ENCODE measurements around the gene PTP4A2.
"Not testable (repeated sequence)": the region's sequence is repeated elsewhere in the genome, so short reads cannot be mapped to it uniquely, and the experiment has no call there.

The PTP4A2 gene

DNA sequence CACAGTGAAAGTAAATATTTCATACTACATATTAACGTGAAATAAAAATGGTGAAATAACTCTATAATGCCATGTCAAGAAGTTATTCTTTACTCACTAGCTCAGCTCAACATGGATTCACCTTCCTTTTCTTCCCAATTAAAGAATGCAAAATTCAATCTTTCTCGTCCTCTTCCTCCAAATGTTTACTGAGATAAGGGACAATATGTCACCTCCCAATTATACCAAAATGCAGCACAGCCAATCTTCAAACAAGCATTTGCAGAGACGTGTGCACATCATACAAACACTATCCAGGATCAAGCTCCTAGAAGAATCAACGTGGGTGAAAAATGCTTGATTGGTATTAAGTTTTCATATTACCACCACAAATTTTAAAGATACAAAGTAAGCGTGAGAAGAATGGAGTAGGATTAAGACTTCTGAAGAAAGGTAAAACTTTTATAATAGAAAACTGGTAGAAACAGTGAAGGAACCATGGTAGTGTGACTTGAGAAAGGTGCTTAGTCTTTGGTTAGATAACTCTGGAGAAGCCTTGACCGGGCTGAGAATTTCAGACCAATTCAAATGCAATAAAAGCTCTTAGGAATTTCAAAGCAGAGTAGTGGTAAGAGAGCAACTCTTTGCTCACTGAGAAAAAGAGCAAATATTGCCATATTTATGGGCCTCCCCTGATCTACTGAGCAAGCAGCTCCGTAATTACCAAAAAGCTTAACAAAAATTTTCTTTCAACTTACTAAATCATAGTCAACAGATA is 7.2 kb downstream of the PTP4A2 start:
- Histone ChIP-seq H3K4me3 (ENCODE audit: low read length) (no peak overlapping the region), H3K4me1 (ENCODE audit: control insufficient read depth, low read depth, low read length) (peaks cover 13% of the 10 kb centered on the region), H2BK15ac (replicated peaks; ENCODE audit: low read depth) (no peak overlapping the region), H3K36me3 (ENCODE audit: control insufficient read depth, insufficient read depth, low read length) (no peaks in the 10 kb centered on the region), H2BK120ac (ENCODE audit: low read depth, low read length) (no peak overlapping the region), H4K5ac (ENCODE audit: low read length) (no peak overlapping the region), H3K79me1 (ENCODE audit: low read length) (peaks cover 3% of the 10 kb centered on the region), H3K18ac (ENCODE audit: low read length) (no peak overlapping the region), H3K27ac (ENCODE audit: low read depth, low read length) (no peak overlapping the region), H3K4me2 (ENCODE audit: low read length) (no peak overlapping the region), H3K79me2 (ENCODE audit: control insufficient read depth, insufficient read depth, low read length) (peaks cover 74% of the 10 kb centered on the region), H3K4ac (ENCODE audit: low read depth, low read length) (no peak overlapping the region), H3K27me3 (ENCODE audit: insufficient read depth, low read length, poor library complexity) (no peaks in the 10 kb centered on the region), H4K8ac (ENCODE audit: low read depth, low read length) (no peak overlapping the region), H3K56ac (ENCODE audit: low read length) (no peak overlapping the region), H3K9ac (ENCODE audit: low read length) (no peak overlapping the region), H2BK5ac (ENCODE audit: low read length) (no peak overlapping the region), H3K23ac (ENCODE audit: low read length) (no peak overlapping the region), H2AK5ac (ENCODE audit: low read length) (no peak overlapping the region)
- peak; percentile 46 for DNase-seq
- WGBS (ENCODE audit: extremely low coverage, insufficient coverage, low lambda C conversion rate): no CpG with 5 or more reads among the region's 7 CpGs

GRCh38 chr1:31927661-31927980 is 10.5 kb downstream of the PTP4A2 start:
- peaks cover 16% of the 10 kb centered on the region for H3K4me1 ChIP-seq (ENCODE audit: control insufficient read depth, low read depth, low read length)
- no peak overlapping the region for H2BK120ac ChIP-seq (ENCODE audit: low read depth, low read length)
- H3K27ac ChIP-seq (ENCODE audit: low read depth, low read length): no peak overlapping the region

GRCh38 chr1:31926853-31927660 is 11.1 kb downstream of the PTP4A2 start:
- H2BK120ac ChIP-seq (ENCODE audit: low read depth, low read length): no peak overlapping the region
- no CpG with 5 or more reads among the region's 8 CpGs for WGBS (ENCODE audit: extremely low coverage, insufficient coverage, low lambda C conversion rate)
- H3K4me1 ChIP-seq (ENCODE audit: control insufficient read depth, low read depth, low read length): peaks cover 13% of the 10 kb centered on the region

More at GRCh38 chr1:31927661-31927980, 10.5 kb downstream of the PTP4A2 start:
- no peak overlapping the region for H3K4me3 ChIP-seq (ENCODE audit: low read length)
- no peak overlapping the region for H2AK5ac ChIP-seq (ENCODE audit: low read length)
- no peak for DNase-seq
- no peak overlapping the region for H3K18ac ChIP-seq (ENCODE audit: low read length)
- H4K5ac ChIP-seq (ENCODE audit: low read length): no peak overlapping the region
- no peak overlapping the region for H4K8ac ChIP-seq (ENCODE audit: low read depth, low read length)
- WGBS (ENCODE audit: extremely low coverage, insufficient coverage, low lambda C conversion rate): no CpG with 5 or more reads among the region's 3 CpGs
- H2BK15ac ChIP-seq (replicated peaks; ENCODE audit: low read depth): no peak overlapping the region
- H3K9ac ChIP-seq (ENCODE audit: low read length): no peak overlapping the region
- H3K4me2 ChIP-seq (ENCODE audit: low read length): no peak overlapping the region
- H3K79me2 ChIP-seq (ENCODE audit: control insufficient read depth, insufficient read depth, low read length): peaks cover 66% of the 10 kb centered on the region
- no peak overlapping the region for H3K23ac ChIP-seq (ENCODE audit: low read length)
- H3K4ac ChIP-seq (ENCODE audit: low read depth, low read length): no peak overlapping the region
- H3K27me3 ChIP-seq (ENCODE audit: insufficient read depth, low read length, poor library complexity): no peaks in the 10 kb centered on the region
- H3K56ac ChIP-seq (ENCODE audit: low read length): no peak overlapping the region
- H3K36me3 ChIP-seq (ENCODE audit: control insufficient read depth, insufficient read depth, low read length): no peaks in the 10 kb centered on the region
- peaks cover 5% of the 10 kb centered on the region for H3K79me1 ChIP-seq (ENCODE audit: low read length)
- no peak overlapping the region for H2BK5ac ChIP-seq (ENCODE audit: low read length)

DNA sequence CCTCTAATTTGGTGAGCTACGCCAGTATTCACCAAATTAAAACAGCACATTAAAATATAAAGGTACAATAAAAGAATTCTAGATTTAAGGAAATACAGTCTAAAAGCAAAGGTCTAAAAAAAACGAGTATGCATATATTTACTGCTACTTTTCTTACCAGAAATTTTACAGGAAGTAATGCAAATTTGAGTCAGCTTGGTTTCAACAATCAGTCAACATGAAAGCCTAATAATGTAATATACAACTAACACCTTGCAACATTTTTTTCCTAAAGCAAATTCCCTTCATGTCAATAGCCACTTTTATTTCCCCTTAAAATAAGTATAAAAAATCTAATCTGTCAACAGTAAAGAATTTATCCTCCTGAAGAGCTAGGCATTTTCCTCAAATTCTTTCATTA is 11.9 kb downstream of the PTP4A2 start:
- Histone ChIP-seq H3K4me2 (ENCODE audit: low read length) (no peak overlapping the region), H3K36me3 (ENCODE audit: control insufficient read depth, insufficient read depth, low read length) (no peaks in the 10 kb centered on the region)

More at GRCh38 chr1:31926853-31927660, 11.1 kb downstream of the PTP4A2 start:
- no peak overlapping the region for H4K8ac ChIP-seq (ENCODE audit: low read depth, low read length)
- no peak overlapping the region for H2AK5ac ChIP-seq (ENCODE audit: low read length)
- H3K36me3 ChIP-seq (ENCODE audit: control insufficient read depth, insufficient read depth, low read length): no peaks in the 10 kb centered on the region
- H3K23ac ChIP-seq (ENCODE audit: low read length): no peak overlapping the region
- peaks cover 5% of the 10 kb centered on the region for H3K79me1 ChIP-seq (ENCODE audit: low read length)
- H3K56ac ChIP-seq (ENCODE audit: low read length): no peak overlapping the region
- peaks cover 67% of the 10 kb centered on the region for H3K79me2 ChIP-seq (ENCODE audit: control insufficient read depth, insufficient read depth, low read length)
- no peaks in the 10 kb centered on the region for H3K27me3 ChIP-seq (ENCODE audit: insufficient read depth, low read length, poor library complexity)
- no peak overlapping the region for H2BK15ac ChIP-seq (replicated peaks; ENCODE audit: low read depth)
- no peak for DNase-seq
- H3K9ac ChIP-seq (ENCODE audit: low read length): no peak overlapping the region
- H3K18ac ChIP-seq (ENCODE audit: low read length): no peak overlapping the region
- no peak overlapping the region for H3K4me3 ChIP-seq (ENCODE audit: low read length)
- no peak overlapping the region for H2BK5ac ChIP-seq (ENCODE audit: low read length)
- no peak overlapping the region for H3K27ac ChIP-seq (ENCODE audit: low read depth, low read length)
- no peak overlapping the region for H3K4ac ChIP-seq (ENCODE audit: low read depth, low read length)
- H3K4me2 ChIP-seq (ENCODE audit: low read length): no peak overlapping the region
- no peak overlapping the region for H4K5ac ChIP-seq (ENCODE audit: low read length)

GRCh38 chr1:31925824-31926223 is 12.3 kb downstream of the PTP4A2 start:
- no CpG with 5 or more reads among the region's 13 CpGs for WGBS (ENCODE audit: extremely low coverage, insufficient coverage, low lambda C conversion rate)
- H4K8ac ChIP-seq (ENCODE audit: low read depth, low read length); H3K9ac ChIP-seq (ENCODE audit: low read length); H2AK5ac ChIP-seq (ENCODE audit: low read length); H3K36me3 ChIP-seq (ENCODE audit: control insufficient read depth, insufficient read depth, low read length); H3K4me3 ChIP-seq (ENCODE audit: low read length); H2BK15ac ChIP-seq (replicated peaks; ENCODE audit: low read depth); DNase-seq; H3K79me1 ChIP-seq (ENCODE audit: low read length); H3K27ac ChIP-seq (ENCODE audit: low read depth, low read length); H2BK120ac ChIP-seq (ENCODE audit: low read depth, low read length); H4K5ac ChIP-seq (ENCODE audit: low read length); H3K27me3 ChIP-seq (ENCODE audit: insufficient read depth, low read length, poor library complexity); H3K4ac ChIP-seq (ENCODE audit: low read depth, low read length); H2BK5ac ChIP-seq (ENCODE audit: low read length); H3K23ac ChIP-seq (ENCODE audit: low read length); H3K56ac ChIP-seq (ENCODE audit: low read length); H3K18ac ChIP-seq (ENCODE audit: low read length); H3K4me2 ChIP-seq (ENCODE audit: low read length): not testable (repeated sequence)
- Histone ChIP-seq H3K4me1 (ENCODE audit: control insufficient read depth, low read depth, low read length) (peaks cover 12% of the 10 kb centered on the region), H3K79me2 (ENCODE audit: control insufficient read depth, insufficient read depth, low read length) (peaks cover 67% of the 10 kb centered on the region)

More for the DNA sequence above, 11.9 kb downstream of the PTP4A2 start:
- no peak for DNase-seq
- Histone ChIP-seq H3K4ac (ENCODE audit: low read depth, low read length) (no peak overlapping the region), H2BK15ac (replicated peaks; ENCODE audit: low read depth) (no peak overlapping the region), H3K79me2 (ENCODE audit: control insufficient read depth, insufficient read depth, low read length) (peaks cover 68% of the 10 kb centered on the region), H3K18ac (ENCODE audit: low read length) (no peak overlapping the region), H4K8ac (ENCODE audit: low read depth, low read length) (no peak overlapping the region), H4K5ac (ENCODE audit: low read length) (no peak overlapping the region), H2BK120ac (ENCODE audit: low read depth, low read length) (no peak overlapping the region), H3K23ac (ENCODE audit: low read length) (no peak overlapping the region), H2BK5ac (ENCODE audit: low read length) (no peak overlapping the region), H3K27ac (ENCODE audit: low read depth, low read length) (no peak overlapping the region), H3K4me3 (ENCODE audit: low read length) (no peak overlapping the region), H2AK5ac (ENCODE audit: low read length) (no peak overlapping the region), H3K4me1 (ENCODE audit: control insufficient read depth, low read depth, low read length) (peaks cover 13% of the 10 kb centered on the region), H3K56ac (ENCODE audit: low read length) (no peak overlapping the region), H3K9ac (ENCODE audit: low read length) (no peak overlapping the region), H3K79me1 (ENCODE audit: low read length) (peaks cover 5% of the 10 kb centered on the region), H3K27me3 (ENCODE audit: insufficient read depth, low read length, poor library complexity) (no peaks in the 10 kb centered on the region)
- no CpG with 5 or more reads among the region's 2 CpGs for whole genome bisulfite sequencing (ENCODE audit: extremely low coverage, insufficient coverage, low lambda C conversion rate)

All from mesendoderm (in vitro differentiated cells).